HL-60/S4 treated with retinoic acid at 250 ng/mL for 4 days and 3 days (cell line): Measurements from ENCODE around the gene FAM234A.
"Not testable (repeated sequence)": the region's sequence is repeated elsewhere in the genome, so short reads cannot be mapped to it uniquely, and the experiment has no call there.

Source experiments
- in situ Hi-C: fragments of 300-500 bp; cut with MboI; formaldehyde crosslinking; loops from 2 replicates; pipeline ENCODE4 v1.7.0; 2022; ENCODE audit warnings: low sequenced_read_pairs

FAM234A gene

GRCh38 chr16:264440-264951 lies 29.9 kb downstream of the FAM234A start:
- in situ Hi-C loops: no loop called here

DNA sequence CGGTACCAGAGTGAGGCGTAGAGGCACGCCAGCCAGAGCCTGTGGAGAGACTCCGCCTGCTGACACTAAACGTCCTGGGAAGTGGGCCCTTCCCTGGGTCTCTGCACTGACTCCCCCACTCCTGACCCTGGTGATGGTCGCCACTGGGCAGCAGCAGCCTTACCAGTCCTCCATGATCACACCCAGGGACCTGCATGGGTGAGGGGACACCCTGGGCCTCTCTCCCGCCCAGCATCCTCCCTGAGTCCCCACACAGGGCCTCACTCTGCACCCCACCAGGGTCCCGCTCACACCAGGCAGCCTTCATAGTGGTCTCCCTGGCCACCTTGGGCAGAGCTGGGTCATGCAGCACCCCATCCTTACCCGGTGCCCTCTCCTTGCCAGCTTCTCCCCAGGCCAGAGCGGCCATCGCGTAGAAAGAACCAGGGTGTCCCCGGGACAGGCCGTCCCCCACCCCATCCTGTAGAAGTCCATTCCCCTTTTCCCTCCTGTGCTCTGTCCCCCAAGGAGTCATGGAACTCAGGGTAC lies 30.4 kb downstream of the FAM234A start:
- in situ Hi-C loops: no loop called here

GRCh38 chr16:265711-266110 lies 31.1 kb downstream of the FAM234A start:
- in situ Hi-C loops: no loop called here

DNA sequence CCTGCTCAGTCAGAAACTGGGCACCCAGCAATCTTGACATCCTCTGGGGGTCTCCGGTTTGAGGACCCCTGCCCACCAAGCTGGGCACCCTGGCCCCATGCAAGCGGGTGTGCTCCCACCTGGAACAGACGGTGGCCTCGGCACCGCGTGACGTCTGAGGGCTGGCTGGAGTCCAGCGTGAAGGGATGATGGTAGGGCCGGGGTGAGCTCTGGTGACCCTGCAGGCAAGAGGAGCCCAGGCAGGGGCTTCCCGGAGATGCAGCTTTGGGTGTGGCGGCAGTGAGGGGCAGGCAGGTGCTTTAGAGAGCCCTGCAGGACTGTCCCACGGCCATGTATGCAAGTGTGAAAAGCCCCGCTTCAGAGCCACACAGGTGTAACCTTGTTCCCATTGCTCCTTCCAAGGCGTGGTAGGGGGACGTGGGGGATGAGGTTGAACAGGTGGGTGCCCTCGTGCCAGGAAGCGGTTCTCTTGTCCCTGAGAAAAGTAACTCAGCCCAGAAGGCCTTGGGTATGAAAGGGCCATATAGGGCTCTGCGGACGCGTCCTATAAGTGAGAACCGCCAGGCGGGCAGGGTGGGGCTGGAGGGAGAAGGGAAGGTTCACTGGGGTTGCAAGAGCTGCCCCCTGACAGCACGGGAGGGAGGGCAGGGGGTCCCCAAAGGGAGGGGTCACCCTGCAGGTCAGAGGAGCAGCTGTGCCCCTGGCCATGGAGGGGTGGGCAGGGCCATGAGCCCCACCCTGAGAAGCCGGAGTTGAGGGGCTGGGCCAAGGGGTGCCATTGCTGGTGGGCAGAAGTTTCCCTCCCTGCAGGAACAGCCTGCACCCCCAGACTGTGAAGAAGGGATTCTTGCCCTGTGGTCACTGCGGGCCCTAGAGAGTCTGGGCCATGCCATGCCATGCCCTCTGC lies 31.9 kb downstream of the FAM234A start:
- in situ Hi-C loops: no loop called here

DNA sequence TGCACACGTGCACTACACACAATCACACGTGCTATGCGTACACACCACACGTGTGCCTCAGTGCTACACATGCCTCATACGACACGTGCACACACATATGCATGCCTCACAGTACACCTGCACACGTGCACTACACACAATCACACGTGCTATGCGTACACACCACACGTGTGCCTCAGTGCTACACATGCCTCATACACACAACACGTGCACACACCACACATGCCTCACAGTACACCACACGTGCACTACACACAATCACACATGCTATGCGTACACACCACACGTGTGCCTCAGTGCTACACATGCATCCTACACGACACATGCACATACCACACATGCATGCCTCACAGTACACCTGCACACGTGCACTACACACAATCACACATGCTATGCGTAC lies 32.9 kb downstream of the FAM234A start:
- in situ Hi-C loops: not testable (repeated sequence)

DNA sequence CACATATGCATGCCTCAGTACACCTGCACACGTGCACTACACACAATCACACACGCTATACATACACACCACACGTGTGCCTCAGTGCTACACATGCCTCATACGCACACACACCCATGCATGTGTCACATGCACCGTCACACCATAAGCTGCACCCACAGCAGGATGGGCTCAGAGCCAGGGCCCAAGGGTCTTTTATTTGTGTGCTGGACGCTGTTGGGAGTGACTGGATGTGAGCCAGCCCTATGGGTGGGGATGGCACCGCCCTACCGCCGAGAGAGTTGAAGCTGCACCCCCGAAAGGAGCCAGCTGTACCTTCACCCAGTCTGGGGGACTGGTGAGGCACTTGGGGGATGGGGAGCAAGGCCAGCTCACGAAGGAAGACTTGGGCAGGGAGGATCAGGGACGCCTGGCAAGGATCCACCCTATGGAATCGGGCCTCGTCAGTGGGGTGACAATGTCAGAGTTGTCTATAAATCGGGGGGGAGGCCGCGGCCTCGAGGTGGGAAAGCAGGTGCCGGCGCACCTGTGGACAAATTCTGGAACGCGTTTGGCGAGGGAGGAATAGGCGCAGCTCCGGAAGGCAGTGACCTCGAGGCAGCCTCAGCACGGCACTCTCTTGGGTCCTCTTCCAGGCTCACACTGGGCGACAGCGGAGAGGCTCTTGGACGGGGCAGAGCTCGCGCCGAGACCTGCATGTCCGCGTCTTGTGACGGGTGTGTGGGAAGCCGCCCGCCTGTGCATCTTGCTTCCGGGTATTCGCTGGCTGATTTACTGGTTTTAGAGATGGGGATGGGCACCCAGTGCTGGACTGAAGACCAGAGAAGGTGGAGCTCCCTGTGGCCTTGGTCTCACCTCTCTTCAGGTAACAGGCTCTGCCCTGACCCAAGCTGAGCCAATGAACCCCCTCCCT lies 33.8 kb downstream of the FAM234A start:
- in situ Hi-C loops: no loop called here

- in situ Hi-C loops: no loop called here
These were observed 34.6 kb downstream of the FAM234A start for GRCh38 chr16:269061-269796.

DNA sequence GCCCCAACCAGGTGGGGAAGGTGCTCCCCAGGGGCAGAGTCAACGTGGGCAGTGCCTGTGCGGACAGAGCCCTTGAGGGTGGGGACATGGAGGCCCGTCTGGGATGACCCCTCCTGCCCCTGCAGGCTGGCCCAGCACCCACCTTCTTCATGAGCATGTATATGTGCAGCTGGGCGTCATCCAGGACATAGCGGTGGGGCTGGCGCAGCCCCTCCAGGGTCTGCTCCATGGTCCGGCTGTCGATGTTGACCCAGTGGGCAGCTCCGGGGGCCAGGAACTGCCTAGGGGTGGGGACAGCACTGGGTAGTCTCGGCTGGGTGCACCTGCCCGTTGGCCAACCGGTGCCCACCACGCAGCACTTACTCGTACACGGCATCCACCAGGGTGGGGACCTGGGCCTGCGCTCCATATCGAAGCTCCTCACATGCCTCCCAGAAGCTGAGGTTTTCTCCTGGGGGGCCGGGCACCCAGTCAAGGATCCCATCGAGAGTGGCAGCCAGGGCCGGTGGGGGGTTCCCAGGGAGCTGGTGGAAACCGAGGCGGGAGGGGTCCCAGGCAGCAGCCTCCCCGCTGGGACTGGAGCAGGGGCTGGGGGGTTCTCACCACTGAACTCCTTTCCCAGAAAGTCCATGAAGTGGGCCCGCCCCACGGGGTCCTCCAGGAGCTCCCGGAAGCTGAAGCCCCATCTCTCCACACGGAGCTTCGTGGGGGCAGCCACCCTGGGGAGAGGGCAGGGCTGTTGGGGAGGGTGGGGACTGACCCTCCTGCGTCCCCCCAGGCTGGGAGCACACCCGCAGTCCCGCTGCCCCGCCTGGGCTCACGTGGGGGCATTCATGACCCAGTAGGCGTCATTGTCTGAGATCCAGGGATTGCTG lies 36.0 kb downstream of the FAM234A start:
- in situ Hi-C loops: no loop called here

DNA sequence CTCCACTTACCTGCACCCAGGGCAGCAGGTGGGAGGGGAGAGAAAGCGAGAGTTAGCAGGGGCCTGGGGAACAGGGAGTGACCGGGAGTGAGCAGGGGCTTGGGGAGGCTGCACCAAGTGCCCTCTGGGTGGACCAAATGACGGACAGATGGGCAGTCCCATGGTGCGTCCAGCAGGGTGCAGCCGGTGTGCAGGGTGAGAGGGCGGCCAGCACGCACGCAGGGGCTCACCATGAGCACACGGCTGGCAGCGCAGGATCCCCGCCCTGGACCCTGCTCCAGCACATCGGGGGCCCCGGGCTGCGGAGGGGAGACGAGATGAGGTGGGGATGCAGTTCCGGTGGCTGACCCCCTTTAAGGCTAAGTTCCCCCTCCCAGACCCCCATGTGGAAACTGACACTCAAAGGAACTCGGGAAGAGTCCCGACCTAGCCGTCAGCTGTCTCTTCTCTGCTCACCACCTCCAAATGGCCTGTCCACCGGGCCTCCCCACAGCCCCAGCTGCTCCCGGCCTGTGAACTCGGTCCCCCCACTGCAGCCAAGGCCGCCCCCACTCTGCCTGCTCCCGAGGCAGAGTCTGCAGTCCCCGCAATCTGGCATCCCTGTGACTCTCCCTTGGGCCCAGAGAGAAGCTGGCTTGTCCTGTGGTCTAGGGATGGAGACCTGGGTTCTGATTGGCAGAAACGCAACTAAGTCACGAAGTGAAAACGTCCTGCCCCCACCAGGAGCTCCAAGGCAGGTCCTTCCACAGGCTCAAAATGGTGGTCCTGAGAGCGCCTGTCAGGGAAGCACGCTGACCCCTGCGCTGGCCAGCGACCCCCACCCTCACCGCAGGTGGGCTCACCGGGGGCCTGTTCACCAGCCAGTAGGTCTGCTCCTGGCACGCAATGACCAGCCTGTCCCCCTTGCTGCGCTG lies 38.3 kb downstream of the FAM234A start:
- in situ Hi-C loops: no loop called here

- in situ Hi-C loops: no loop called here
These were observed 39.2 kb downstream of the FAM234A start for GRCh38 chr16:273547-274421.

GRCh38 chr16:275041-275641 lies 40.5 kb downstream of the FAM234A start:
- in situ Hi-C loops: no loop called here

DNA sequence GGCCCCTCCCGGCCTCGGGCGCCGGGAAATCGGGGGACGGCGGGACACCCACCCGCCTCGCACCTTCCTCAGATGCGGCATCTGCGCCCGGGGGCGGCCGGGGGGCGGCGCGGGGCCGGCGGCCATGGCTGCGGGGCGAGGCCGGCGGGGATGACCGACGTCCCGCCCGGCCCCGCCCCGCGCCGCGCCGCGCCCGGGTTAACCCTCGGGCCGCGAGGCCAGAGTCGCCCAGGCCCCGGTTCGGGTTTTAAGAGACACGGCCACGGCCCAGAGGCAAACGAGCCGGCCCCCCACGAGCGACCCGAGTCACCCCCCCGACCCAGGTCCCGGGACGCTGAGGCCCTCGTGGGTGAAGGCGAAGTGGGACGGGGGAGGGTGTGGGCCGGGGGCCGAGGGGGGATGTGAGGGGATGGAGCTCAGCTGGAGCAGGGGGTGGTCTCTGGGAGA lies 41.2 kb downstream of the FAM234A start, which contains the start of gene RGS11:
Gene RGS11 (minus strand): TSS at position 159 of the 447 bp plus-strand sequence. CDS start 33 bp downstream, at position 126.
- in situ Hi-C loops: no loop called here

DNA sequence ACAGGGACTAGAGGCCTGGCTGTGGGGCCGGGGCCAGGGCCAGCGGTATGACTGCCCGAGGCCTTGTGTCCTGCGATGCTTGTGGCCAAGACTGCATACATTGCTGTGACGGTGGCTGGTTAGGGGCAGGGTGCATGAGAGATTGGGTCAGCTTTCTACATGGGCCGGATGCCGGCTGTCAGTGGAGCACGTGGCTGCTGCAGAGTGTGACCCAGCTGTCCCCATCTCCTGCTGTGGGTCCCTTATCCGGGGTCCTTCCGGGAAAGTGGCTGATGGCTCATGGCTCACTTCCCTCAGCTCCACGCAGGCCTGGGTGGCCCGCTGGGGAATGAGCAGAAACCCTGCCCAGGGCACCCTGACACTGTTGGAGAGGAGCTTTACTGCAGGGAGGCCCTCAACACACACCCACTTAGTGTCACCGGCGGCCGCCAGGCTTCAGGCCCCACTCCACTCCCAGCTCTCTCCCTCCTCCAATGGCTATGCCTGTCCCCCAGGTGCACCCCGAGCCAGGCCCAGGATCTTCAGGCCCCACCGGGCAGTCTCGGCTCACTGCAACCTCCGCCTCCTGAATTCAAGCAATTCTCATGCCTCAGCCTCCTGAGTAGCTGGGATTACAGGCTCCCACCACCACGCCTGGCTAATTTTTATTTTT lies 41.9 kb downstream of the FAM234A start:
- in situ Hi-C loops: no loop called here

GRCh38 chr16:278863-279366 lies 44.3 kb downstream of the FAM234A start:
- in situ Hi-C loops: no loop called here

DNA sequence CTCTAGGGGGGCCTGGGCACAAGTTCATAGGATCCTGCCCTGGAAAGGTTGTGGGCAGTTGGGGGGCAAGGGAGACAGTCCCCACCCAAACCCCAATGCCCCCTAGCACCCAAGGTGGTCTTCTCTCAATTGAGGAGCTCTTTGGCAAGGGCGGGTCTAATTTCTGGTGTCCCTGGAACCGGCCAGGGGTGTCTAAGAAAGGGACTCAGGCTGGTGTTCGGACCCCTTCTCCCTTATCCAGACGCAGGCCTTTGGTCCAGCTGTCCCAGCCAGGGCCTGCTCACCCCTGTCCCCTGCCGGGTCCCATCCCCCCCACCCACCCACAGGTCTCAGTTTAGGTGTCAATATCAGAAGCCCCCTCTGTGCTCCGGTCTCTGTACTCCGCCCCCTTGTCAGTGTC lies 44.9 kb downstream of the FAM234A start:
- in situ Hi-C loops: no loop called here

DNA sequence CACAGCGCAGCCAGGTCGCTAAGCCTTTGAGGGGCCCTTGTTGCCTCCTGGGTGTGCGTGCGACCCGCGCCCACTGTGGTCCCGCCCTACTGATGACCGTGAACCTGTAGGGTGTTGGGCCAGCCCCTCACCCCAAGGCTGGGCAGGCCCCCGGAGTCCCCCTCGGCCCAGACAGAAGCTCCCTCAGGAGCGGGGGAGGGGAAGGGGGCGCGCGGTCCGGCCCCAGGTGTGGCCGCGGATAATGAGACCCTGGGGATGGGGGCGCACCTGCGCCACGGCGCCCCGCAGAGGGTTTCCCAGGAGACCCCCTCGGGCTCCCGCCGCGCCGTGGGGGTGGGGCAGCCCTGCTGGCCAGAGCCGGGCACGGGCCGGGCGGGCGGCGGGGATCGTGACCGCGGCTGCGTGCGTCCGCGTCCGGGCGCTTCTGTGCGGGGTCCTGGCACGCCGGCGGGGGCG lies 45.4 kb downstream of the FAM234A start:
- in situ Hi-C loops: no loop called here
